KG1 (cell line): ENCODE data around the gene AP1M1.

Experiments
- DNase-seq: peaks from one replicate; lab custom pipeline; 2025; lab: John Stamatoyannopoulos, UW

AP1M1 gene

GRCh38 chr19:16185768-16186123 lies 12.0 kb upstream of the AP1M1 start:
- no peak for DNase-seq

- DNase-seq: no peak
Observed at GRCh38 chr19:16188521-16188920, 9.2 kb upstream of the AP1M1 start.

GRCh38 chr19:16190198-16190597 lies 7.5 kb upstream of the AP1M1 start:
- DNase-seq: no peak

- no peak for DNase-seq
Observed at GRCh38 chr19:16190736-16191135, 7.0 kb upstream of the AP1M1 start.

- DNase-seq: no peak
Observed at GRCh38 chr19:16191216-16191908, 6.3 kb upstream of the AP1M1 start.

- DNase-seq: no peak
Observed at GRCh38 chr19:16193466-16193865, 4.2 kb upstream of the AP1M1 start.

- DNase-seq: no peak
Observed at GRCh38 chr19:16197188-16197621, 506 bp upstream of the AP1M1 start.

GRCh38 chr19:16198370-16198651 lies 600 bp downstream of the AP1M1 start:
- DNase-seq: no peak

GRCh38 chr19:16199275-16199932 lies 1.7 kb downstream of the AP1M1 start:
- DNase-seq: no peak

GRCh38 chr19:16200038-16201010 lies 2.6 kb downstream of the AP1M1 start:
- DNase-seq: no peak

GRCh38 chr19:16201011-16201391 lies 3.3 kb downstream of the AP1M1 start:
- DNase-seq: no peak

- DNase-seq: no peak
Observed at GRCh38 chr19:16202320-16203255, 4.9 kb downstream of the AP1M1 start.

GRCh38 chr19:16203256-16204004 lies 5.7 kb downstream of the AP1M1 start:
- DNase-seq: no peak

GRCh38 chr19:16204005-16204294 lies 6.2 kb downstream of the AP1M1 start:
- DNase-seq: no peak

- DNase-seq: no peak
Observed at GRCh38 chr19:16205205-16206045, 7.7 kb downstream of the AP1M1 start.

- DNase-seq: no peak
Observed at GRCh38 chr19:16206046-16206605, 8.4 kb downstream of the AP1M1 start.

- DNase-seq: no peak
Observed at GRCh38 chr19:16206637-16207036, 8.9 kb downstream of the AP1M1 start.

GRCh38 chr19:16207063-16207462 lies 9.4 kb downstream of the AP1M1 start:
- DNase-seq: no peak

- no peak for DNase-seq
Observed at GRCh38 chr19:16207490-16208025, 9.8 kb downstream of the AP1M1 start.
